ENCODE results near the gene NAA15. TPM values are rescaled to one million over a fixed set of nuclear protein-coding genes. Genes with fewer than 3 reads are reported as not detected.
"Not testable (repeated sequence)": the region's sequence is repeated elsewhere in the genome, so short reads cannot be mapped to it uniquely, and the experiment has no call there.

NAA15 gene
- total RNA-seq = 10 to 100 TPM; 71.0 to 86.6 TPM

- peak; percentile 85 to 90 for ATAC-seq
- H3K27ac Mint-ChIP-seq = peak within 1 kb of the TSS; percentile 98 to 99
- H3K36me3 Mint-ChIP-seq = peaks cover 24 to 55% of the 10 kb centered on the region in 2 donors
- no peaks in the 10 kb centered on the region for H3K9me3 Mint-ChIP-seq
- DNase-seq (ENCODE audit: low spot score in 2 of 2) = peak; percentile 95 to 98
Measured at GRCh38 chr4:139301113-139301820, at the start of gene NAA15. TSS of gene NAA15 (plus strand) at chr4:139301505. CDS start at chr4:139301778, 273 bp downstream.

DNA sequence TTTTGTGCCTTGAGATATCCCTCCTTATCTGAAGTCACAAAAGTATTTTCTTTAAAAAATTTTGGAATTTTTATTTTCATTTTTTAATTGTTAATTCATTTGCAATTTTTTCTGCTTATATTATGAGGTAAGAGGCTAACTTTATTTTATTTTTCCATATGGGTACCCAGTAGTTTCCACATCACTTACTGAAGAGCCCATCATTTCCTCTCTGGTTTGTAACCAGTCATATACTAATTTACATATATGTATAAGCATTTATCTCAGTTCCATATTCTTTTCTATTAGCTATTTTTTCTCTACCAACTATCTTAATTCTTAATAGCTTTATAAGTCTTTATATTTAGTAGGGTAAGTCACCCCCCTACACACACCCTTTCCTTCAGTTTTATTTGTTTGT lies 48.3 kb upstream of the NAA15 start:
- ATAC-seq = no peak
- no peak for DNase-seq (ENCODE audit: low spot score in 2 of 2)
- Mint-ChIP-seq H3K9me3 (no peaks in the 10 kb centered on the region), H3K36me3 (no peaks in the 10 kb centered on the region), H3K27ac (no peak overlapping the region)

DNA sequence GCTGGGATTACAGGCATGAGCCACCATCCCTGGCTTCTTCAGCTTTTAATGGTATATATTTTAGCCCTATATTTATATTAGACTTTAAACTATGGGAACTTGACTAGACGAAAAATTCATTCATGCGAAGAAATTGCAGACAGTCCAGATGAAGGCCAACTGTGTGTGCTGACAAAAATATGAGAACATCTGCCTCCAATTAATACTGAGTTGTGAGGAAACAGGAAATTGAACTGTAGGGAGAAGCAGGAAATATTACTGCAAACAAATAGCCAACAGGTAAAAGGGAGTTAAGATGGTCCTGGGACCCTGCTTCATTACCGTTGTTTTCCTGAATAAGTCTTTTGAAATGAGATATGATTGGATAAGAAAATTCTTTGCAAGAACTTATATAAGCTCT lies 47.6 kb upstream of the NAA15 start:
- ATAC-seq (no peak), DNase-seq (ENCODE audit: low spot score in 2 of 2) (no peak)
- no peaks in the 10 kb centered on the region for H3K36me3 Mint-ChIP-seq
- H3K9me3 Mint-ChIP-seq = no peaks in the 10 kb centered on the region
- no peak overlapping the region for H3K27ac Mint-ChIP-seq

- not testable (repeated sequence) for H3K9me3 Mint-ChIP-seq; DNase-seq (ENCODE audit: low spot score in 2 of 2); ATAC-seq; H3K36me3 Mint-ChIP-seq; H3K27ac Mint-ChIP-seq
Measured at GRCh38 chr4:139255581-139255980, 45.7 kb upstream of the NAA15 start.

GRCh38 chr4:139256349-139256748 lies 45.0 kb upstream of the NAA15 start:
- Mint-ChIP-seq H3K36me3 (no peaks in the 10 kb centered on the region), H3K27ac (no peak overlapping the region), H3K9me3 (no peaks in the 10 kb centered on the region)
- DNase-seq (ENCODE audit: low spot score in 2 of 2) (no peak), ATAC-seq (no peak)

DNA sequence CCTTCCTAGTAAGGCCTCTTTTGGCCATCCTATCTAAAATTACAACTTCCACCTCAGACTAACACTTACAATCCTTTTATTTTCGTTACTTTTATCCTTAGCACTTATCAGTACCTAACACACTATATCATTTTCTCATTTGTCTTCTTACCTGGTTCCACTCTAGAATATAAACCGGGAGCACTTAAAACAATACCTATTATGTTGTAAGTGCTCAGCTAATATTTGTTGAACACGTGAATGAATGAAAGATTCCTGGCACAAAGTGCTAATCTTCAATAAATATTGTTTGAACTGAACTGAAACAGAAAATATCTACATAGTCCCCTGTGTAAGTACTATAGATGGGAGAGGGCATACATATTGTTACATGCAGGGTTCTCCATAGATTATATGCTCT lies 35.7 kb upstream of the NAA15 start:
- DNase-seq (ENCODE audit: low spot score in 2 of 2) = no peak
- Mint-ChIP-seq H3K27ac (no peak overlapping the region), H3K9me3 (no peaks in the 10 kb centered on the region), H3K36me3 (no peaks in the 10 kb centered on the region)
- ATAC-seq = no peak

- peak in 1 of 2 donors; percentile 4 for ATAC-seq
- no peaks in the 10 kb centered on the region for H3K36me3 Mint-ChIP-seq
- H3K27ac Mint-ChIP-seq = peak overlapping the region in 1 of 2 donors; percentile 62
- no peaks in the 10 kb centered on the region for H3K9me3 Mint-ChIP-seq
- no peak for DNase-seq (ENCODE audit: low spot score in 2 of 2)
Measured at GRCh38 chr4:139266208-139266582, 35.1 kb upstream of the NAA15 start.

- ATAC-seq (peak; percentile 94 to 97), DNase-seq (ENCODE audit: low spot score in 2 of 2) (peak; percentile 80 to 92)
- no peaks in the 10 kb centered on the region for H3K36me3 Mint-ChIP-seq
- peak overlapping the region; percentile 4 to 62 for H3K27ac Mint-ChIP-seq
- H3K9me3 Mint-ChIP-seq = no peaks in the 10 kb centered on the region
Measured at GRCh38 chr4:139266583-139267257, 34.6 kb upstream of the NAA15 start.

GRCh38 chr4:139267301-139267700 lies 34.0 kb upstream of the NAA15 start:
- H3K36me3 Mint-ChIP-seq = no peaks in the 10 kb centered on the region
- ATAC-seq = no peak
- no peaks in the 10 kb centered on the region for H3K9me3 Mint-ChIP-seq
- peak overlapping the region in 1 of 2 donors; percentile 62 for H3K27ac Mint-ChIP-seq
- DNase-seq (ENCODE audit: low spot score in 2 of 2) = no peak

DNA sequence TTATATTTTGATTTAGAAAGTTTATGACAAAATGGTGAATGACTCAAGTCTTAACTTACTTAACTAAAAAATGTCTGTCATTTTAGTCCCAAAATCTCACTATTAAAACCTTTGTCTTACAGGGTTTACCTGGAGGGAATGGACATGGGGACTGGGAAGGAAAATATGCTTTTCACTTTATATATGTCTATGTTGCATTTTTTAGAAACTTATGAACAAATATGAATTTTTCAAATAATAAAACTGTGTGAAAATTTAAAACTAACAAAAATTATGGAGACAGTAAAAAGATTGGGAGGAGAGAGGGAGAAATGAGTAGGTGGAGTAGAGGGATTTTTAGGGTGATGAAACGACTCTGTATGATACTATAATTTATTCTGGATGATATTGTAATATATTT lies 27.5 kb upstream of the NAA15 start:
- H3K36me3 Mint-ChIP-seq = peaks cover 0 to 2% of the 10 kb centered on the region in 2 donors
- no peaks in the 10 kb centered on the region for H3K9me3 Mint-ChIP-seq

DNA sequence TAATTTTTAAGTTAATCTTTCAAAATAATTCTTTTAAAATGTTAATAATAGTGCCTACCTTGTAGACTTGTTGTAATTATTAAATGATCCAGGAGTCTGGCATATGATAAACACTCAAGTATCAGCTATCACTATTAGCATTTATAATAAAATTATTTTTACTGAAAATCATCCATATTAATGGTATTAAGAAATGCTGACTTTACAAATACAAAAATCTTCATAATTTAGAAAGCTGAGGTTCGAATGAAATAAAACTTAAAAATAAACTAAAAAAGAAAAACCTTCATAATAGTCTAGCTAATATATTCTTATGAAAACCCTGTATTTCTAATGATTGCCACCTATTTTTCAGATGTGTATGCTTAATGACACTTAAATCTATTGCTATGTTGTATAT lies 26.5 kb upstream of the NAA15 start:
- Mint-ChIP-seq H3K9me3 (no peaks in the 10 kb centered on the region), H3K36me3 (peaks cover 7 to 11% of the 10 kb centered on the region in 2 donors), H3K27ac (no peak overlapping the region)
- no peak for DNase-seq (ENCODE audit: low spot score in 2 of 2)
- no peak for ATAC-seq

More for the DNA sequence above, 27.5 kb upstream of the NAA15 start:
- H3K27ac Mint-ChIP-seq = no peak overlapping the region
- DNase-seq (ENCODE audit: low spot score in 2 of 2) (no peak), ATAC-seq (no peak)

DNA sequence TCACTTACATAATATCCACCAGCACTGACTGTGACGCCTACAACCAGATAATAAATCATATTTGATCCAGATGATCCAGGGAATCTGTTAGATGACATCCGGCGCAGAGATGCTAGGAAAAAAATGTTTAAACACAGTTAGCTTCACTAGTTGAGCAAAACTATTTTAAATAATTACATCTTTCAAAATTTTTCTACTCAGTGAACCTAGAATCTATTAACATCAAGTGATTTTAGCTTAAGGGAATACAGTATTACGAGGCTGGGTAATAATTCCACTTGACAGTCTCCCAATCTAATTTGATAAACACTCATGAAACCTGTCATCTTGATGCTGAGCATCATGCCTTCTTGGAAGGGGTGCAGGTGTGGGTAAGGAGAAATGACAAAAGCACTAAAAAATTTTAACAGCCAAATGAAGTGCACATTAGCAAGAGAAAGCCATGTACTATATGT lies 26.0 kb upstream of the NAA15 start:
- DNase-seq (ENCODE audit: low spot score in 2 of 2) (no peak), ATAC-seq (no peak)
- no peak overlapping the region for H3K27ac Mint-ChIP-seq
- peaks cover 11 to 12% of the 10 kb centered on the region in 2 donors for H3K36me3 Mint-ChIP-seq
- H3K9me3 Mint-ChIP-seq = no peaks in the 10 kb centered on the region

DNA sequence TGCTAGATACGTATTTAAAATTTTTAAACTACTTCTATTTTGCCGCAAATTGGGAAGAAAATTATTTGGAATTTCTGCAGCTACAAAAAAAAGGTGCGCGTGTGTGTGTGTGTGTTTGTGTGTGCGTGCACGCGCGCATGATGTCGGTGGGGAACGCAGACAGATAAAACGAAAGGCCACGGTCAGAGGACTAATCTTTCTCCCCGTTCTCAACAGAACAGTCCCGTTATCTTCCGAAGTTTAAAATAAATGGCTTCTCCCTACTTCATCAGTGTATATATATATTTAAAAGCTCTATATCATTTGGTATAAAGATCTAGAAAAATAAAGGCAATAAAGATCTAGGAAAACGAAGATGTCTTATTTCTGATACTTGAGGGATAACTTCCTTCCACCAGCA lies 22.8 kb upstream of the NAA15 start:
- Mint-ChIP-seq H3K9me3 (no peaks in the 10 kb centered on the region), H3K27ac (no peak overlapping the region), H3K36me3 (peaks cover 11 to 14% of the 10 kb centered on the region in 2 donors)
- ATAC-seq (no peak), DNase-seq (ENCODE audit: low spot score in 2 of 2) (no peak)

DNA sequence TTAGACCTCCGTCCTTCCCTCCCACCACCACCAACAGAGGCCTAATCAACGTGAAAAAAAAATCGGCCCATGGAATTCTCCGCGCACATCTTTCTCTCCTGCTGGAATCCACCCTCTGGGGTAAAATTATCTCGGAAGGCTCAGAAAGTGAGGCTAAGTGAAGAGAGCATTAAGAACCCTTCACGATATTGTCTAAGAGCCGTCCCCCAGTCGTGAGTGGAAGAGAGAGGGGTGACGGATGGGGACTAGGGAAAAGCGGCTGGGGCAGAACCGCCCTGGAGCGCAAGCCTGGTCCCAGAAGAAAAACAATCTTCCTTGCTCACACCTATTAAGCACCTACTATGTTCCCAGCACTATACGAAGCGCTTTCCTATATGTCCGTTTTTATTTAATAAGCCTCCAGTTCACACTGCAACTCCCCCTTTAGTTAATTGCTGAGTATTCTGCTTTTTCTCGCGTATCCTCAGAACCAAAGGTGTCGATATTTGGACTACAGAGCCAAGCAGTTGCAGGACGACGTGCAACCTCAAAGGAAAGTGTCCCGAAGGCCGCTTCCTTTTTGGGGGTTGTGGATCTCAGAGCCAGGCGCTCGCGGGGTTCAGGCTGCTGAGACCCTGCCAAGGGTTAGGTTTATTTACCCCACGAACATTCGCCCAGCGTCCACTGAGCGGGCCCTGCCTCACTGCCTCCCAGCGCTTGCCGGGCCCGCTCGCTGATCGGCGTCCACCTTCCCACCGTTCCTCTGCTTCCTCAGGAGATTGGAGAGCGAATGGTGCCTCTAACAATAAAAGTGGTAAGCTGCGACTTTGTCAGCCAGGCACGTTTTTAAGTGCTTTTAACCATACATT lies 22.2 kb upstream of the NAA15 start:
- DNase-seq (ENCODE audit: low spot score in 2 of 2) = no peak
- peak; percentile 31 to 55 for ATAC-seq
- Mint-ChIP-seq H3K27ac (no peak overlapping the region), H3K36me3 (peaks cover 11 to 19% of the 10 kb centered on the region in 2 donors), H3K9me3 (no peaks in the 10 kb centered on the region)

GRCh38 chr4:139279760-139280620 lies 21.3 kb upstream of the NAA15 start, which contains the start of gene MGARP:
TSS of gene MGARP (minus strand) at chr4:139280225. CDS start at chr4:139280158, 67 bp downstream.
- ATAC-seq (peak; percentile 63 to 78), DNase-seq (ENCODE audit: low spot score in 2 of 2) (peak in 1 of 2 donors; percentile 33)
- peaks cover 0 to 5% of the 10 kb centered on the region in 2 donors for H3K9me3 Mint-ChIP-seq
- no peak within 1 kb of the TSS for H3K27ac Mint-ChIP-seq
- H3K36me3 Mint-ChIP-seq = peaks cover 18 to 28% of the 10 kb centered on the region in 2 donors

Measured in activated naive CD4-positive, alpha-beta T cell treated with anti-CD3 and anti-CD28 coated beads, Interleukin-2, amount 50 U/mL, for 72 hours (primary cell).